ENCODE results near the gene SFTPD.
"Not testable (repeated sequence)": the region's sequence is repeated elsewhere in the genome, so short reads cannot be mapped to it uniquely, and the experiment has no call there.

DNA sequence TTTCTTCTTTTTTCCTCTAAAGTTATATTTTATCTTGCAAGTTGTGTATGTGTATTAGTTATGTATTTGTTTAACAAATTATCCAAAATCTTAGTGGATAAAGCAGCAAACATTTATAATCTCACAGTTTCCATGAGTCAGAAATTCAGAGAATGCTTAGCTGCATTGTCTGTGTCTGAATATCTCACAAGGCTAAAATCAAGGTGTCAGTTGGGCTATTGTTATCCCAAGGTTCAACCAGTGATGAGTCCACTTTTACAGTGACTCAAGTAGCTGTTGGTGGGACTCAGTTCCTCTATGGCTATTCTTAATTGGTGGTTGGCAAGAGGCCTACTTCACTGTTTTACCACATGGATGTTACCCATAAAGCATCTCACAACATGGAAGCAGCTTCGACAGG lies 47.3 kb downstream of the SFTPD start:
- TF ChIP-seq EP300, CTCF, POLR2AphosphoS5 (IDR thresholded peaks at IDR 0.05): not testable (repeated sequence)
